ENCODE results near the gene DAPK1.

DNA sequence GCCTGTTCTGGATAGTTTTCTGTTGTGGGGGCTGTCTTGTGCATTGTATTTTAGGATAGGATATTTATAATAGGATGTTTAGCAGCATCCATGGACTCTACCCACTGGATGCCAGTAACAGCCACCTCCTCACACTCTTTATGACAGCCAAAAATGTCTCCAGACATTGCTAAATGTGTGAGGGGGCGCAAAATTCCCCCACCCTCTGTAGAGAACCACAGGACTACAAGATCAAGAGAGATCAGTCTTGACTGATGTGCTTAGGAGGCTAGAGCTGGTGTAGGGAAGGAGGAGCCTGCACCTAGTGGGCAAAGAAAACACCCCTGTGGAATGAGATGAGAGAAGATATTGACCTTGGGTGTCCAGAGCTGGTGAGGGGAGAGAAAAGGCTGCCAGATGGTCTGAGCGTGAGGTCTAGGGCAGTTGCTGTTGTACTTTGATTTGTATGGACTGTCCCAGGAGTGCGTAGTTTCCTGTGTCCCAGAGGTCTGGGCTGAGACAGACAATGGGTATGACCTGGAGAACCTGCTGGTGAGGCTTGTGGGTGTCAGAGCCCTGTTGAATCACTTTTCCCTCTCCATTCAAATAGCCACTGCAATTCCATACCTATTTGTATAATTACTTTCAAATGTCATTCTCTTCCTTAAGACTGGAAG, 16.3 kb downstream of the DAPK1 start:
- no peak for TF ChIP-seq POLR2AphosphoS5 (IDR thresholded peaks at IDR 0.05; ENCODE audit: low read depth, low read length)
- no peak for TF ChIP-seq POLR2A (IDR thresholded peaks at IDR 0.05; ENCODE audit: low read depth, low read length)
- no peak for TF ChIP-seq TAF1 (IDR thresholded peaks at IDR 0.05; ENCODE audit: low read depth, low read length)

Measured in GM12891 (cell line).